WTC11 (cell line): ENCODE results near the gene TCF15. TPM values are rescaled to one million over a fixed set of nuclear protein-coding genes. Genes with fewer than 3 reads are reported as not detected.

Source experiments
- E2F5 ChIP-seq: sonication (generic); formaldehyde crosslinking; IDR thresholded peaks from 2 replicates; pipeline ENCODE4 v1.8.1; 2022; ENCODE audit warnings: mild to moderate bottlenecking, moderate library complexity, missing genetic modification reagents
- ESRRA ChIP-seq: sonication (generic); formaldehyde crosslinking; IDR thresholded peaks from 2 replicates; pipeline ENCODE4 v1.8.1; 2022; ENCODE audit warnings: mild to moderate bottlenecking, missing genetic modification reagents, borderline replicate concordance
- FOXP1 ChIP-seq: sonication (generic); formaldehyde crosslinking; IDR thresholded peaks from 2 replicates; pipeline ENCODE4 v1.8.0; 2022; ENCODE audit warnings: missing genetic modification reagents, mild to moderate bottlenecking, moderate library complexity, borderline replicate concordance
- GABPB1 ChIP-seq: sonication (generic); formaldehyde crosslinking; IDR thresholded peaks from 2 replicates; pipeline ENCODE4 v1.8.1; 2023; ENCODE audit warnings: mild to moderate bottlenecking, missing genetic modification reagents
- GRHL2 ChIP-seq: fragments of 250-450 bp; sonication (Bioruptor Pico); IDR thresholded peaks from 2 replicates; pipeline ENCODE4 v1.8.0; 2022; ENCODE audit warnings: mild to moderate bottlenecking, moderate library complexity; ENCODE audit not compliant: insufficient replicate concordance, severe bottlenecking
- GTF2I ChIP-seq: fragments of 250-450 bp; sonication (Bioruptor Pico); conservative IDR thresholded peaks from 2 replicates; pipeline ENCODE4 v1.4.0; 2021; ENCODE audit warnings: mild to moderate bottlenecking
- JAZF1 ChIP-seq: fragments of 250-450 bp; sonication (Bioruptor Pico); IDR thresholded peaks from 2 replicates; pipeline ENCODE4 v1.9.0; 2021; ENCODE audit warnings: moderate library complexity, mild to moderate bottlenecking, inconsistent platforms
- MLX ChIP-seq: sonication (generic); formaldehyde crosslinking; IDR thresholded peaks from 2 replicates; pipeline ENCODE4 v1.8.1; 2023; ENCODE audit warnings: mild to moderate bottlenecking, missing genetic modification reagents, moderate library complexity
- NFATC4 ChIP-seq: fragments of 250-450 bp; sonication (Bioruptor Pico); IDR thresholded peaks from 2 replicates; pipeline ENCODE4 v1.9.0; 2021; ENCODE audit warnings: mild to moderate bottlenecking
- NR1H2 ChIP-seq: sonication (generic); formaldehyde crosslinking; IDR thresholded peaks from 2 replicates; pipeline ENCODE4 v1.9.0; 2021; ENCODE audit warnings: mild to moderate bottlenecking, moderate library complexity, missing genetic modification reagents
- NR3C1 ChIP-seq: sonication (generic); formaldehyde crosslinking; conservative IDR thresholded peaks from 2 replicates; pipeline ENCODE4 v1.8.1; 2023; ENCODE audit warnings: low read depth, mild to moderate bottlenecking, missing genetic modification reagents
- TEAD1 ChIP-seq: sonication (generic); formaldehyde crosslinking; IDR thresholded peaks from 2 replicates; pipeline ENCODE4 v1.8.0; 2022; ENCODE audit warnings: mild to moderate bottlenecking, missing genetic modification reagents
- TEAD4 ChIP-seq: sonication (generic); formaldehyde crosslinking; IDR thresholded peaks from 2 replicates; pipeline ENCODE4 v1.8.0; 2022; ENCODE audit warnings: mild to moderate bottlenecking, missing genetic modification reagents
- ZBTB21 ChIP-seq: sonication (generic); formaldehyde crosslinking; IDR thresholded peaks from 2 replicates; pipeline ENCODE4 v1.8.1; 2023; ENCODE audit warnings: mild to moderate bottlenecking, missing genetic modification reagents, borderline replicate concordance
- ZBTB43 ChIP-seq: sonication (generic); formaldehyde crosslinking; IDR thresholded peaks from 2 replicates; pipeline ENCODE4 v1.8.1; 2023; ENCODE audit warnings: mild to moderate bottlenecking, missing genetic modification reagents
- ZNF263 ChIP-seq: sonication (generic); formaldehyde crosslinking; IDR thresholded peaks from 2 replicates; pipeline ENCODE4 v1.8.1; 2022; ENCODE audit warnings: low read depth, mild to moderate bottlenecking, moderate library complexity, missing genetic modification reagents
- ZNF396 ChIP-seq: fragments of 250-450 bp; sonication (Bioruptor Pico); IDR thresholded peaks from 2 replicates; pipeline ENCODE4 v1.8.0; 2021; ENCODE audit warnings: mild to moderate bottlenecking, moderate library complexity, borderline replicate concordance
- ZNF425 ChIP-seq: fragments of 250-450 bp; sonication (Bioruptor Pico); conservative IDR thresholded peaks from 2 replicates; pipeline ENCODE4 v1.9.0; 2021; ENCODE audit warnings: mild to moderate bottlenecking
- ZNF532 ChIP-seq: fragments of 250-450 bp; sonication (Bioruptor Pico); IDR thresholded peaks from 2 replicates; pipeline ENCODE4 v1.9.0; 2021; ENCODE audit warnings: mild to moderate bottlenecking, borderline replicate concordance
- total RNA-seq: library from RNA; stranded (reverse); gene quantifications from 3 replicates; pipeline ENCODE4 v1.2.3, GENCODE V29; 2021
- TF ChIP-seq, protein P1 (sequence below): sonication (generic); formaldehyde crosslinking; IDR thresholded peaks from 2 replicates; pipeline ENCODE4 v1.8.0; 2022; ENCODE audit warnings: mild to moderate bottlenecking, missing genetic modification reagents
- TF ChIP-seq, protein P2 (sequence below): sonication (generic); formaldehyde crosslinking; IDR thresholded peaks from 2 replicates; pipeline ENCODE4 v1.8.1; 2023; ENCODE audit warnings: mild to moderate bottlenecking, moderate library complexity, missing genetic modification reagents

TCF15 gene
- total RNA-seq, 1 experiment from 2014 or later, result 3.8 TPM

DNA sequence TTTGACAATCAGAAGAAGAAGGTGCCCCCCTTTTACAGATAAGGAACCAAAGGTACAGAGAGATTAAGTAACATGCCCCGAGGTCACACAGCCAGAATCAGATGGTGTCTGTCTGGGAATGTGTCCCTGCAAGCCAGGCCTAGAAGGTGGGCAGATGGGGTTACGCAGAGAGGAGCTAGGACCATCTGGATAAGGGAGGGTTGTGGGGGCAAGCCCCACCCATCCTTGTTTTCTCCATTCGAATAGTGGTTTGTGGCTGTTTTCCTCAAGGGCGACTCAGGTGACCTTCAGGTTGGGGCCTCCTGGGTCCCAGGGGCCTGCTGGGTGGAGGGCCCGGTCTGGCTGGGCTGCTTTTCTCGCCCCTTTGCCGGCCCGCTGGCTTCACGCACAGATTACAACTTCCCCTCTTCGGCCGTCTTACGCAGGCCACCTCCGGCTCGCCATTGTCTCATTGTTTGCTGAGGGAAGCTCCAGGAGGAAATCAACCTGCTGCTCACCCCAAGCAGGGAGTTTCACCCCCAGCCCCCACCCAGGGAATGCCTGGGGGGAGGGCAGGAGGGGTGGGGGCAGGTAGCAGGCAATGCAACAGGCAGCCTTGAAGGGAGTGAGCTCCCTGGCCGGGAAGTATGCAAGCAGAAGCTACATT is 35.7 kb downstream of the TCF15 start (continued):
- TF ChIP-seq ZNF532 (no peak), ZNF425 (no peak), GABPB1 (CRISPR knock-in tag) (no peak), NR1H2 (CRISPR knock-in tag) (no peak), ZNF396 (CRISPR knock-in tag) (no peak), TEAD1 (CRISPR knock-in tag) (peak; percentile 96; the same call in 1 of the 2 replicates), NFATC4 (no peak), E2F5 (0 out of 2 replicates have a peak, but pooled peaks have one; percentile 44), ZBTB43 (CRISPR knock-in tag) (no peak), ZNF263 (no peak), GRHL2 (no peak), JAZF1 (CRISPR knock-in tag) (no peak), FOXP1 (no peak), GTF2I (CRISPR knock-in tag) (no peak), MLX (no peak), ZBTB21 (CRISPR knock-in tag) (no peak), ESRRA (CRISPR knock-in tag) (peak; percentile 90; the same call in 1 of the 2 replicates), TEAD4 (peak; percentile 83), NR3C1 (CRISPR knock-in tag) (no peak)
- TF ChIP-seq, protein P1, sequence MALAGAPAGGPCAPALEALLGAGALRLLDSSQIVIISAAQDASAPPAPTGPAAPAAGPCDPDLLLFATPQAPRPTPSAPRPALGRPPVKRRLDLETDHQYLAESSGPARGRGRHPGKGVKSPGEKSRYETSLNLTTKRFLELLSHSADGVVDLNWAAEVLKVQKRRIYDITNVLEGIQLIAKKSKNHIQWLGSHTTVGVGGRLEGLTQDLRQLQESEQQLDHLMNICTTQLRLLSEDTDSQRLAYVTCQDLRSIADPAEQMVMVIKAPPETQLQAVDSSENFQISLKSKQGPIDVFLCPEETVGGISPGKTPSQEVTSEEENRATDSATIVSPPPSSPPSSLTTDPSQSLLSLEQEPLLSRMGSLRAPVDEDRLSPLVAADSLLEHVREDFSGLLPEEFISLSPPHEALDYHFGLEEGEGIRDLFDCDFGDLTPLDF (CRISPR knock-in tag), result no peak
- TF ChIP-seq, protein P2, sequence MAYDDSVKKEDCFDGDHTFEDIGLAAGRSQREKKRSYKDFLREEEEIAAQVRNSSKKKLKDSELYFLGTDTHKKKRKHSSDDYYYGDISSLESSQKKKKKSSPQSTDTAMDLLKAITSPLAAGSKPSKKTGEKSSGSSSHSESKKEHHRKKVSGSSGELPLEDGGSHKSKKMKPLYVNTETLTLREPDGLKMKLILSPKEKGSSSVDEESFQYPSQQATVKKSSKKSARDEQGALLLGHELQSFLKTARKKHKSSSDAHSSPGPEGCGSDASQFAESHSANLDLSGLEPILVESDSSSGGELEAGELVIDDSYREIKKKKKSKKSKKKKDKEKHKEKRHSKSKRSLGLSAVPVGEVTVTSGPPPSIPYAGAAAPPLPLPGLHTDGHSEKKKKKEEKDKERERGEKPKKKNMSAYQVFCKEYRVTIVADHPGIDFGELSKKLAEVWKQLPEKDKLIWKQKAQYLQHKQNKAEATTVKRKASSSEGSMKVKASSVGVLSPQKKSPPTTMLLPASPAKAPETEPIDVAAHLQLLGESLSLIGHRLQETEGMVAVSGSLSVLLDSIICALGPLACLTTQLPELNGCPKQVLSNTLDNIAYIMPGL (CRISPR knock-in tag), result no peak
